GM21526 (cell line): ENCODE data around the gene SACS.
"Not testable (repeated sequence)": the region's sequence is repeated elsewhere in the genome, so short reads cannot be mapped to it uniquely, and the experiment has no call there.

Experiments used
- ATAC-seq: cut with Tn5 transposase; IDR thresholded peaks from one replicate; pipeline ENCODE4 v1.9.1; 2021; ENCODE audit warnings: moderate library complexity; ENCODE audit not compliant: unreplicated experiment, low FRiP score

The SACS gene

DNA sequence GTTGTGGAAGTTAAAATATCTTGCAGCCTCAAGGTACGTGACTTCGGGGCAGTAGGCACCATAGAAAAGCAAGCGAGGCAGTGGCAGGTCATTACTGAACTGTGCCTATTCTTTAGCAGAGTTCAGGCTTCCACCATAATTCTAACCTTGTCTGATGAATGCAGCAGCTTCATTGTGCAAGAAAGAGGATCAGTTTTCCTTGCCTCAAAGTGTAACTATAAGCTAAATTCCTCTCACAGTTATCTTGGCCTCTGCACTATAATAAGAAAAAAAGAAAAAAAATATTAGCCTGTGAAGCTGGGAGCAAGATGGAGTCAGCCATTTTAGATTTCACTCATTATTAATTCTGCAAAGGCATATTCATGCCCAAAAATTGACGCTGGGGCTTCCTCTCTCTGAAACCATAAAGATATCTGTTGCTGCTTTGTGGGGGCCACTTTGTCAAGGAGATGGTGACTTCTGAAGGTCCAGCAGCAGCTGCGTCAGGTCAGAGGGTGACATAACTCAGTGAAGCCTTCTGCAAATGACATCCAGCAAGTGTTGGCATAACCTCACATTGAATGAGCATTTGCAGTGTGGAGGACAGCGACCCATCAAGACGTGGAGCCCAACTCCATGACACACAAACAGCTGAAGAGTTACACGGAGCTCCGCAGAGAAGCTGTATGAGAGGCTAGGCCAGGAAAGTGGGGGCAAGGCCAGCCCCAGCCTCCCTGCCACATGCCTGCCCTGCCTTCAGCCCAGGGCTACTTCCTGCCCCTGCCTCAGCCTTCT, 23.1 kb upstream of the SACS start:
- ATAC-seq = no peak

DNA sequence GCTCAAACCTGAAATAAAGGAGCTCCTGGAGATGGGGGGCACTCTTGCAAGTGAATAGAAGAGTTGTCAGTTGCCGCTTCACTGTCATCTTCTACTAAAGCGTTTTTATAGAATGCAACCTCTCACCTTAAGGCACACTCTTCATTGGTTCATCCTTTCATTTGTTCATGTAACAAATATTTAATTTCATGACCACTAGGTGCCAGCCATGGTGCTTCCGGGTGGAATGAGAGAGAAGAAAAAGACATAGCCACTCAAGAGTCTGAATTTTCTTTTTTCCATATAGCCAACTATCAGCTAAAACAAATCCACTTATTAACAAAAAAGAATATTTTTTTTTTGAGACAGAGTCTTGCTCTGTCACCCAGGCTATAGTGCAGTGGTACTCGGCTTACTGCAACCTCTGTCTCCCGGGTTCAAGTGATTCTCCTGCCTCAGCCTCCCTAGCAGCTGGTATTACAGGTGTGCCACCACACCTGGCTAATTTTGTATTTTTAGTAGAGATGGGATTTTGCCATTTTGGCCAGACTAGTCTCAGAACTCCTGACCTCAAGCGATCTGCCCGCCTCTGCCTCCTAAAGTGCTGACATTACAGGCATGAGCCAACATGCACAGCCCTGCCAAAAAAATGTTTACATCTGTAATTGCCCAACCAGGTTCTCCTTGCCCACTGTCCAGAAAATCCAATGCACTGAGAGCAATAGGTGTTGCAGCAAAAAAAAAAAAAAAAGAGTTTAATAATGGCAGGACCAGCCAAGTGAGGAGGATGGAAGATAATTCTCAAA, 22.1 kb upstream of the SACS start:
- ATAC-seq = no peak

DNA sequence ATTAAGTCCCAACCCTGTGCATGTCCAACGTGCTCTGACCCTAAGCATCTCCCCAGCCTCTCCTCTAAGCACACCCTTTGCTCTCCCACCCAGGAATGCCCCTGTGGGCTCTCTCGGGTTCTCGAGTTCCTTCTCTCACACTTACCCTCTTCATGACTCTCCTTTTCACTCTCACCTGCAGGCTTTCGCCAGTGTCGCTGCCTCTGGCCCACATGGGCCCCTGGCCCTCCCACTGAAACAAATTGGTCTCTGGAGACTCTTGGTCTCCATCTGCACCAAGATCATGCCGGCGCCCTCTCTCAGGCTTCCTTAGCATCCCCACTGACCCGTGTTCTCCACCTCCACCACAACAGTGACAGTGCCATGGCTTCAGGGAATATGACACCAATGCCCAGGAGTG, 19.6 kb upstream of the SACS start:
- ATAC-seq = no peak

DNA sequence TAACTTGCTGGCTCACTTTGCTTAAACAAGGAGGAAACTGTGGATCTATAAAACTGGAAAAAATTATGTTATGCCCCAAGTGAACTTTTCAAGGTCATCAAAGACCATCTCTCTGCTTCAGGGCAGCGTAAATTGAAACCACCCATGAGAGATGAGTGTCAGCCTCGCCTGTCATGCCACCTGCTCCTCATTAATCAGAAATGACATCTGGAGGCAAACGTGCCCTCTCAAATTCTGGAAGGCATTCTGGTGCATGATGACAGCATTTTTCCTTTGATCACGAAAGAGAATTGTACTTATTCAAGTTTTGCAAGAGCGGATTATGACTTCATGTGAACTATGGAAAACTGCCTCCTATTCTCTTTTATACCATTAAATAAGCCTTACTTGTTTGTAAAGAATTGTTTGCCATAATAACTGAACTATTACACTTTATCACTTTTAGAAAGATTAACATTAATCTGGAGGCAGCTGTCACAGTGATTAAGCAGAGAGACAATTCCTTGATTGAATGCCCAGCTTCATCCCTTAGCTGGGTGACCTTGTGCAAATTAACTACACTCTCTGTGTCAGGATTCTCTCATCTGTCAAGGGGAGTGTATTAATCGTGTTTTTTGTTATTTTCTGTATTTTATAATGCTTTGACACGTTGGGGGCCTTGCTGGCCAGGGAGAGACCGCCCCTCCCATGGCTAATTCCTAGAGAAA, 17.0 kb upstream of the SACS start:
- ATAC-seq = no peak

DNA sequence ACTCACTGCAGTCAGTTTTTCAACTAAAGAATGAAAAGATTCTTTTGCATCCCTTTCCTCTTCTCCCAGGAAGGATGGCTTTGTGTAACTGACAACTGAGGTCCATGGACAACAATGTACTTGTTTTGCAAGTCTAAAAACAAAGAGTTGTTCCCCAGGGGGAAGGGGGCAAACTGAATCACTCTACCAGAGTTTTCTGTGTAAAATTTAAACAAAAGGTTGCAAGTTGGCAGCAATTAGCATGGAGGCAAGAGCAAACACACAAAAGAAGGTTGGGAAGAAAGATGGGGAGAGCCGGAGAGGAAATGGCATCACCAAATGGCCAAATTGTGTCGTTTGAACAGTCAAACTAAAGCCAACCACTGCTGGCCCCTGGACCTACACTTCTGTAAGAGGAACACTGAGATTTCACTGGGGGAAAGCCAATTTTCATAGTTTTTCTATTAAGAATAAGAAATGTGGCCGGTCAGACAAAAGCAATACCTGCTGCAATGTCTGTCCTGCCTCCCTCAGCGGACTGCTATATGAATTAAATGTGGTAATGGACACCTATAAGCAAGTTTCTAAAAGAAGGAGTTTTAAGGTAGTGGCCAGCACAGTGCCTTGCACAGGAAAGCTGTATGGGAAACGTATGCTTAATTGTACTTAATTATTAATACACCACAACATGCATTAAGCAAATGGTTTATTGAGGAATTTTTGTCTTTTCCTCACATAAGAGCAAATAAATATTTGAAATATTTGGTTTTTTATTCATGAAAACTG, 16.1 kb upstream of the SACS start:
- ATAC-seq = no peak

DNA sequence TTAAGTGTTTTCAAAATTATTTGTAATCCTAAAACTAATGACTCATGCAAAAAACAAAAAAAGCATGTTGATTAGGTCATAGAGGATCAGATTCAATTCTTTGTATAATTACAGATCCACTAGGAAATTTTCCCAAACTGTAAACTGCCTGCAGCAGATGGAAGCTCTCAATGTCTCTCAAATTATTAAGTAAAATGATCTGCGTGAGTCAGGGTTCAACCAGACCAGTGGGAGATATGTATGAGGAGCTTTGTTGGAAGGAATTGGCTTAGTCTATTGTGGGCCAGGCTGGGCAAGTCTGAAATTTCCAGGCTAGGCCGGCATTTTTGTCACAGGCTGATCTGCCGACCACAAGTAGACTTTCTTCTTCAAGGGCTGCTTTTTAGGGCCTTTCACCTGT, 14.4 kb upstream of the SACS start:
- no peak for ATAC-seq

DNA sequence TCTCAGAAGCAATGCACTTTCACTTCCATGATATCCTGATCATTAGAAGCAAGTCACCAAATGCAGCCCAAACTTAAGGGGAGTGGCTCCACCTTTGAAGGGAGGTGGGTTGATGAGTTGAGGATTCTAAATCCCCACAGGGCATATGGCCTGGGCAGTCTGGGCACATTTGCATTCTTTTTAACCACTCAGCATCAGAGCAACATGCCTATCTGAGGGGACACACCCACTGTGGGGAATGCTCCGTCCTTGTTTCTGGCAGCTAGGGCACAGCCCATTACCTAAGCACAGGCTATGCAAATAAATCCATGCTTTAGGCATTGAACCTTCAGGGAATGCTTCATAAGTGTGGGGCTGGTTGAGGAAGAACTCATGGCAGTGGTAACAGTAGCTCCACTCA, 12.3 kb upstream of the SACS start:
- no peak for ATAC-seq

DNA sequence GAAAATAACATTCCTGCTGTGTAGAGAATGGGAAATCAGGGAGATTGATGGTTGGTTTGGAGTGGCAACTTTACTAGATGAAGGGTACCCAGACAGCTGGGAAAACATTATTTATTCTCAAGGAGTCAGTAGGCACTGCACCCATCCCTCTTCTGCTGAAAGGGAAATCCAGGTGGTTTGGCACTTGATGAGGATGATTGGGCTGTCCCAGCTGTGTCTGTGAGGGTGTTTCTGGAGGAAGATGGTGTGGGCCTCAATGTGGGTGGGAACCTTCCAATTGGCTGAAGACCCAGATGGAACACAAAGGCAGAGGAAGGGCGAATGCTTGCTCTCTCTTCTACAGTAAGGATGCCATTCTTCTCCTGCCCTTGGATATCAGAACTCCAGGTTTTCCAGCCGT, 10.4 kb upstream of the SACS start:
- ATAC-seq = no peak

DNA sequence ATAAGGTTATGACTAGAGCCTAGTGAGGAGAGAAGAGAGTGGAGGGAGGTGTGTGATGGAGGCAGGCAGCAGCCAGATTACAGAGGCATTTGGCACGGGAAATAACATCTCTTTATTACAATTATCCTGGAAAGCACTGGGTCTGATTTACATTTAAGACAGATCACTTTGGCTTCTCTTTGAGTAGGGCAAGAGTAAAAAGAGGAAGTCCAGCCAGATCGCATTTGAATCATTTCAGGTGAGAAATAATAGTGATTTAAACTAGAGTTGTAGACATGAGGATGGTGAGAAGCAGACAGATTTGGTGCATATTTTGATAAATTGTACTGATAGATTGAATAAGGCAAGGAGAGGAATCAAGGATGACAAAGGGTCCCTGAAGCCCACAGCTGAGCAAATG, 9.6 kb upstream of the SACS start:
- ATAC-seq = no peak

DNA sequence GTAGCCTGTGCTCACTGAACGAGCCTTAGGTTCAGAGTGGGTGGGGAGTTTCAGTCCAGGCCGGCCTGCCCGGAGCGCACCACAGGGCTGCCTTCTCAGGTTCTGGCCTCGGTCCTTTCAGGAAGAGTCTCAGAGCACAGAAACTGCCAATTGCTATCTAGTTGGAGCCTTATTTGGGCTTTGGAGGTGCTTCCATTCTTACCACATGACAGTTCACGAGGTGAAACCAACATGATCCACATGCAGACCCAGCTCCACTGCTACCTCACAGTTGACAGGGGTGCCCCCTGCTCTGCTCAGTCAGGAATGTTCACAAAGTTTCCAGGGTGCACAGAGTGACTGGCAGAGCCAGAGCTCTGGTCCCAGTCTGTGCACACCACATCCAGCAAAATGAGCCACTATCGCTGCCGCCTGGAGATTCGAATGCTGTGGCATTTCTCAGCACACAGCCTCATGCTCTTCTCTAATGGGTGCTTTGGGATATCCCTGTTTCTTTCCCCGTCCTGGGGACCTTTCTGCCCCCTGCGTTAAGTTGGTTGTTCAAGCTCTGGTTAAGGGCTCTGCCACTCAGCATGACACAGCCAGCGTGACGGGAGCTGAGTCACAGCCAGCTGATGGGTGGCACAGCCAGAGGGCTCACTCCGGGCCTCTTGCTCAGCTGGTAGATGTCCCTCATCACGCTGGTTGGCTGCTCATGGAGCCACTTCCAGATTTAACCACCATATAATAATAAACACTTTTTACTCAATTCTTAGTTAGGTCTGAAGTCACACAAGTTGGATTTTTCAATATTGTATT, 7.5 kb upstream of the SACS start:
- ATAC-seq = no peak

DNA sequence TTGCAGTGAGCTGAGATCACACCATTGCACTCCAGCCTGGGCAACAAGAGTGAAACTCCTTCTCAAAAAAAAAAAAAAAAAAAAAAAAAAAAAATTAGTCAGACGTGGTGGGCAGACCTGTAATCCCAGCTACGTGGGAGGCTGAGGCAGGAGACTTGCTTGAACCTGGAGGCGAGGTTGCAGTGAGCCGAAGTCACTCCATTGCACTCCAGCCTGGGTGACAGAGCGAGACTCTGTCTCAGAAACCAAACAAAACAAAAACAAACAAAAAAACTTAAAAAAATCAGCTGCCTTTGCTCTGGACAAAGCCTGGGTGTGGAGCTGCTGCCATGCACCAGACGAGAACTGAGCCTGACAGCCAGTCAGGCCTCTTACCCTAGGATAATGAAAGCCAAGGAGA, 6.8 kb upstream of the SACS start:
- not testable (repeated sequence) for ATAC-seq

DNA sequence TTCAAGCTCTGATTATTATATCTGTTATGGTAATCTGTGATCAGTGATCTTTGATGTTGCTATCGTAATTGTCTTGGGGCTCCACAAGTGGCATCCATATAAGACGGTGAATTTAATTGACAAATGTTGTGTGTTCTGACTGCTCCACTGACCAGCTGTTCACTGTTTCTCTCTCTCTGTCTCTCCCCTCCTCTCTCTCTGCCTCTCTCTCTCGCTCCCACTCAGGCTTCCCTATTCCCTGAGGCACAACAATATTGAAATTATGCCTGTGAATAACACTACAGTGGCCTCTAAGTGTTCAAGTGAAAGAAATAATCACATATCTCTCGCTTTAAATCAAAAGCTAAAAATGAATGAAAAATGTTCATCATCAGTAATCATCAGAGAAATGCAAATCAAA, 4.4 kb upstream of the SACS start:
- no peak for ATAC-seq

DNA sequence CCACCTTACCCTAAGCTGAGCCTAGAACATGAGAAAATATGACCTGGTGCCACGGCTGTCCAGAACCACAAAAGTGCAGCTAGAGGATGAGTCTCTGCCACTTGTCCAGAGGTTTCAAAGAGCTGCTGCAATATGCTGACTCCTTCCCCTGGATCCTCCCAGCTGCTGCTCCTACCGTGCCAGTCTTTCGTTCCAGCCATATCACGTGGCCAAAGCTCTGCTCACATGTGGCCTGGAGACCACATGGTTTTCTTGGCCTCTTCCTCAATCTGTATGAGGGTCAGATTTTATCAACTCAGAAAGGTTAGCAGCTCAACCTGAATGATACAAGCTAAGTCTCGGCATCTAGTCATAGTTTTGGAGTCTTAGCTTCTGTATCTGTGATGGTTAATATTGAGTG, 3.2 kb upstream of the SACS start:
- no peak for ATAC-seq

DNA sequence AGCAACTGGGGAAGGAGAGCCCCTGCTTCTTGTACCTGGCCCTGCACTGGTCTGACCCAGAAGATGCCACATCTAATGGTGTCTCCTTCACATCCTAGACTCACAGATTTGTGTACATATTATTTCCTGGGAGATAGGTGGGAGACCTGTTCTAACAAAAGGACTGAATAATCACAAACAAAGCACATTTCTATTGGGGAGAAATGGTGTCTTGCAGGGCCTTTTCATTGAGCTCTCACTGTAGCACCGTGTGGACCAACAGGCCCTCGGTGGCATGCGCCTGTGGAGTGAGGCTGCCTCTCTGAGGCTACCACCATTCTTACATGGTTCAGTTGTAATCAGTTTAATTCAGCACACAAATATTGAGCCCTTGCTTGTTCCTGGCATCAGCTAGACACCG, 989 bp upstream of the SACS start:
- no peak for ATAC-seq

DNA sequence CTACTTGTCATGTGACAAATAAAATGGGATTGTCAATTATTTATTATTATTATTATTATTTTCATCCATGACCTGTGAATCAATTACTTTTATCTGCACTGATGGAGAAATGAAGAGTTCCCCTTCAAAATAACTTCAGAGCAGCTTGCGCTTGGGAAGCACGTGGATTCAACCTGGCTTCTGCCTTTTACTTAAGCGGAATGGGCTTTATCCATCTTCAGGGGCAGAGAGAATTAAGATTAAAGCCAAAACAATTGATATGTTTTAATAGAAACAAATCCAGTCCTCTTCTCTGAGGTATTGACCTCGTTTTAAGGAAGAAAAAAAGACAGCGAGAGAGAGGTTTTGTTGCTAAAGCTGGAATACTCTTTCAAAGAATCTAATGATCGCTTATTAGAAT, 876 bp downstream of the SACS start:
- ATAC-seq = no peak

DNA sequence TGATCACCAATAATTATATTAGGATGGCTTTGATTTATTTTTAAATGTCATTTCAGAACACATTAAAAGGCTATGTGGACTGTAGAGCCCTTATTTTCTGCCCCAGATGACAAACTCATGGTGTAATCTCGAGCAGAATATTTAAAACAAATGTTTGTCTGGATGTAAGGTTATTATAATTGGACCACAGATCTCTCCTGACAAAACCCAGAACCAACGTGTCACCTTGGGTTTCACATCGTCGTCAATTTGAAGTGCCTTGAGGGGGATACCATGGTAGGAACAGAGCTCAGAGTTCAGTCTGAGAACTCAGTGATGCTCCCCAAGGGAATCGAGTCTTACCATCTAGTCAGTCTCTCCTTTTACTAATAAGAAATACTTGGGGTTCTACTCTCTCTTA, 2.8 kb downstream of the SACS start:
- no peak for ATAC-seq

DNA sequence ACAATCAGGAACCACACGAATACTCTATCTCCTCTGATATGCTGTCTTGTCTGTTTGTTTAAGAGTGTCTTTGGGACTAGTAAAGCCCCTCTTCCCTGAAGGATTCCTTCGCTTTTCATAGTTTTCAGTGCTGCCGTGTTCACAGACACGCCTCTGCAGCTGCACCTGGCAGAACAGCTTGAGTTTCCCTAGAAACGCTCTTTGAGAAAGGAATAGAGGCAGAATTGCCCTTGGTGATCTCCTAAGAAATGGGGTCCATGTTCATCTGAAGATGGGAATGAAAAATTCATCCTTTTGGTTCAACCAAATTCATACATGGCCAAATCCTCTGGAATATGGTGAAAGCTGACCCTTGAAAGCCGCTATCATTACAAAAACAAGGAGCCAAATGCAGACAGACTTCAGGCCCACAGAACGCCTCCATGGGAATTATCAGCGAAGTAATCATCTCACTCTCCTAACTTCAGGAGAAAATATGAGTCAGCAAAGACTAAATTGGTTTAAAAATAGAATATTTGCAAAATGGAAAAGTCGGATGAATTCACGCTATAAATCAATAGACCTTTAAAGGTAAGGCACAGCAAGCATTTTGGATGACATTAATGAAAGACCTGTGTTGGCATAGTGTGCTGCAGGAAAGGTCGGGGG, 5.5 kb downstream of the SACS start:
- ATAC-seq = no peak

DNA sequence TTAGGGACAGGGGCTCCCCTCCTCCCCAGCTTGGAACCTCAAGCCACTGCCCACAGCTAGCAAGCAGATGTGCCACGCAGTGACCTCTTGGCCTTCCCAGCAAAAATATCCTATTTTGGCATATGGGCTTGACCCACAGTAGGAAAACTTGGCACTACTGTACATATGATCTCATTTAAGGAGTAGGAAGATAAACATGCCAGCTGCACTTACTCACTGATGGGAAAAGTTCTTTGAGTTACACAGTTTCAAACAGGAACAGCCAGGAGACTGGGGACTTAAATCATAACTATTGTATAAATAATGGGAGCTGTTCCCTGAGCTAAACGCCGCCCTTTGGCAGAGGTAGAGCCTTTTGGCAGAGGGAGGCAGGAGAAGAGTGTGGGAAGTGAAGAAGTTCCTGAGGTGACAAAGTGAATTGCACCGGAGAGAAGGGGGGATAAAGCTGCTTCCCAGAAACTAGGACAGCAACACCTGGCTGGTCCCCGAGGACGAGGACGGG, 6.1 kb downstream of the SACS start:
- ATAC-seq = no peak

DNA sequence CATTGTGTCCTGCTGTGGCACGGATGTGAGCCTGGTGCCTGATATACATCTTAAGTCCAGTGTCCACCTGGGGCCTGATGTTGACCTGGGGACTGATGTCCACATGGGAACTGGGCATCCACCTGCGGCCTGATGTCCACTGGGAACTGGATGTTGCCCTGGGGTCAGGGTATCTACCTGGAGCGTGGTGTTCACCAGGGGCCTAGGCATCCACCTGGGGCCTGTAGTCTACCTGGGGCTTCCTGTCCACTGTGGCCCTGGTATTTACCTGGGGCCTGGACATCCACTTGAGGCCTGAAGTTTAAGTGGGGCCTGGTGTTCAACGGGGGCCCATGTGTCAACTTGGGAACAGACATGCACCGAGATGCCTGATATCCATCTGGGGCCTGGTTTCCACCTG, 11.9 kb downstream of the SACS start:
- no peak for ATAC-seq
